GM19099 (cell line): ENCODE measurements around the gene GALNT17.

Experiments
- POLR2A ChIP-seq: IDR thresholded peaks from 3 replicates; pipeline ENCODE4 v1.6.1; 2011; ENCODE audit warnings: low read depth; ENCODE audit not compliant: insufficient read length; ENCODE audit errors: extremely low read depth

GALNT17 gene

DNA sequence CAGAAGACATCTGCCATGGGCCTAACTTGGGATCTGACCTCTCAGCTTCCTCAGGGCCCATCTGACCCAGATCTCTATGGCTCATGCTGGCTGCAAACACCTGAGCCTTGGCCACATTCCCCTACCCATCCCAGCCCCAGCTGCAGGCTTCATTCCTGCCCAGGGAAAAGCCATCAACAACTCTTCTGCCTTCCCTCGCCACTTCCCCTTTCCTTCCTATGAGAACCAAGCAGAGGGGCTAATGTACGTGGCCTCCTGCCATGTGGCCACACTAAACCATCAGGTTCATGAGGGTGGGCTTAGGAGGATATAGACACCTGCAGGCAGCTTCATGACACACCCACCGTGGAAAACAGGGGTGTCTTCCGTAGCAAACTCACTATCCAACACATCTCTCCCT is 312.2 kb downstream of the GALNT17 start:
- no peak for TF ChIP-seq POLR2A

DNA sequence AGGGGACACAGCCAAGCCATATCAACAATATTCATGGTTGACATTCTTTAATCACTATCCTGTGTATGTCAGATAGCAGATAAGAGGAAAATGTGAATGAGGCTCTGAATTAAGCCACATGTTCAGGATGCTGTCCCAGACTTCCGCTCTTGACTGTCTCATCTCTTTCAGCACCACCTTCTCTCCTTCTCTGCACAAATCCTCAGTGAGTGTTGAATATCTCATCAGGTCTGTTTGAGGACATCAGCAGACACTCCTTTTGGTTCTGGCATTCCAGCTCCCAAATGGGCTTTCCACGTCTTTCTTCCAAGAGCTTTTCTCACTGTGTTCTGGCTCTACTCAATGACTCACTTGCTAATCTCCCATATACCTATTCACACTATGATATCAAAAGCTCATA is 321.7 kb downstream of the GALNT17 start:
- TF ChIP-seq POLR2A: no peak

DNA sequence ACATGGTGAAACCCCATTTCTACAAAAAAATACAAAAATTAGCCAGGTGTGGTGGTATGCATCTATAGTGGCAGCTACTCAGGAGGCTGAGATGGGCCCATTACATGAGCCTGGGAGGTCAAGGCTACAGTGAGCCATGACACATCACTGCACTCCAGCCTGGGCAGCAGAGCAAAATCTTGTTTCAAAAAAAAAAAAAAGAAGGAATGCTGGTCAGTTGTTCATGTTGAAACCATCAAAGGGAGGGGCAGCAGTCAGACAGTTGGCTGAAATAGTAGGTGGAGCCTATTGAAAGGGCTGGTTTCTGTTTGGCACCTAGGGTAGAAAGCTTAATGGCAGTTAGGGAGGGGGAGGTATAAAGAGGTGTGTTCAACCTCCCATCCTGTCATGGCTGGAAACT is 323.0 kb downstream of the GALNT17 start:
- no peak for TF ChIP-seq POLR2A

DNA sequence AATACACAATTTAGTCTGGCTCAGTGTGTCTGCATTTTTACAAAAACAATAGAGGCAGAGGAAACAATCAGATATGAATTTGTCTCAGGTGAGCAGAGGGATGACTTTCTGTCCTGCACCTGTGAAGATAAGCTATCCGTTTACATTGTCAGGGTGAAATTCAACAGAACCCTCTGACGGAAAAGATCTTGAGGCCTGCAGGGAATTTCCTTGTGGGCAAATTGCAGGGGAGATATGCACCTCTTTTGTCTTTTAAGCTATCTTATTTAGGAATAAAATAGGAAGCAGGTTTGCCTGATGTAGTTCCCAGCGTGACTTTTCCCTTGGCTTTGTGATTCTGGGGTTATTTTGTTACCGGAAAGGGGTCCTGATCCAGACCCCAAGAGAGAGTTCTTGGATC is 325.1 kb downstream of the GALNT17 start:
- no peak for TF ChIP-seq POLR2A

DNA sequence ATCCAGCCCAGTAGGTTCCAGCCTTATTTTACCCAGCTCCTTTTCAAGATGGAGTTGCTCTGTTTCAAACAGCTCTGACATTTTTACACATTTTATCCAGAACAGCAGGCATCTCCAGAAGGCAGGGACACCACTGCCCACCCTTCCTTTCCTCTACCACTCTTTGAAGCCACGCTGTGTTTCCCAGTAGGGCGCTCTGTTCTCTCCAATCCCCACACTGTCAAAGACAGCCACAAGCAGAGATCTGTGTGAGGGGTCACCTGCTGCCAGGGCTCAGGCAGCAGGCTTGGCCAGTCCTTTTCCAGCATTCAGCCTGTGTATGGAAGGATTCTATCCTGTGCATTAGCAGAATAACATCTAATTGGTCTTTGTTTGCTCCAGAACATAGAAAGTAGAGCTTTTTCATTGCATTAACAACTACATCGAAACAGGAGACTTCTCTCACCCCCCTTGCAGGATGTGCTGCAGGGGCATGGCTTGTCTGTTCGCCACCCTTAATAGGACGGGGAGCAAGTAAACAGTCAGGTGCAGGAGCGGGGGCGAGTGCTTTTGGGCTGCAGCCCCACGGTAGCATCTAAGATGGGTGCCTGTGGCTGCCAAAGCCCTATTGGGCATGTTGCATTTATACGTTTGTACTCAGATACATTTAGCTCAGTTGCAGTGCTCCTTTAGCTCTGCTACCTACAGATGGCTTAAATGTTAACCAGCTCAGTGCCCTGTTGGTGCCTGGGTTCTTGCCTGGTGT is 326.1 kb downstream of the GALNT17 start:
- no peak for TF ChIP-seq POLR2A

DNA sequence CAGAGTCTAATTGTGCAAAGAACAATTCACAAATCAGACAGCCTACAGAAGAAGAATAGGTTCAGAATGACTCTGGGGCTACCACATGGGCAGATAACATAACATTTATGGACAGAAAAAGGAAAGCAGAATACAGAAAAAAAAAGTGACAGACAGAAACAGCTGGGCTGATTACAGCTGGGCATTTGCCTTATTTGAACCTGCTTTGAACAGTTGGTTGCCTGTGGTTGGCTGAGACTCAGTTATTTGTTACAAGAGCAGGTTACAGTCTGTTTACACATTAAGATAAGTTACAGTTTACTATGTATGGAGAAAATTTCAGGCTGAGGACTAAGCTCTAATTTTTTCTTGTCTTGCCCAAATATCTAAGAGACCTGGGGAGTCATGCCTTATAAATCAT is 327.2 kb downstream of the GALNT17 start:
- TF ChIP-seq POLR2A: no peak

DNA sequence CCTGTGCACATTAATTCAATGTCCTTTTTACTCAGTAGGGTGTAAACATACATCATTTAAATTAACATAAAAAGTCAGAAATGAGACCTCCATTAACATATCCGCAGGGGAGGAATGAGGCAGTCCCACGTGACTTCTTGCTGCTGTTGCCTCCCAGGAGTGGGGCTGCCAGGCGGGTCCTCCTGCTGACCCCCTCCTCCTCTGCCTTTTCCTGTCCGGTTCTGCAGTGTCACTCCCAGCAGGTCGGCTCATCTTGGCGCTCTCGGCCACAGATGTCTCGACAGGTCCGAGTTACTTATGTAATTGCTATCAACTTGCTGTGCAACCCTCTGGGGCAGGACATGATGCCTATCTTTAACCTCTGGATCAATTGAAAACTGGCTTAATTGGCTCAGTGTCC is 329.6 kb downstream of the GALNT17 start:
- no peak for TF ChIP-seq POLR2A

DNA sequence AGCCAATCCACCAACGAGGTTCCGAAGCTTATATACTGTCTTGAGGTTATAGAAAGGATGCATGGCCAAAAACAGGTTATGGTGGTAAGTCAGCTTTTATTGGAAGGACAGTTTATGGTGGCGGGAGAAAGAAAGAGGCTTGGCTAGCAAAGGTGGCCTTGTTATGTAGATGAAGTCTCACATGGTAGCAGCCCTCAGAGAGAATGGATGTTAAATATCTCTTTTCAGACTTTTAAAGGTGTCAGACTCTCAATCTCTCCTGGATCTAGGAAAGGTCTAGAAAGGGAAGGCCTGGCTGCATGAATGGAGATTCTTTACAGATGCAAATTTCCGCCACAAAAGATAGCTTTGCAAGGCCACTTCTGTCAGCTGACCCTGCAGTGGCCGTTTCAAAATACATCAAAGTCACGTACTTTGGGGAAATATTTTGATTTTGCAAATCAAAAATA is 333.8 kb downstream of the GALNT17 start:
- no peak for TF ChIP-seq POLR2A

DNA sequence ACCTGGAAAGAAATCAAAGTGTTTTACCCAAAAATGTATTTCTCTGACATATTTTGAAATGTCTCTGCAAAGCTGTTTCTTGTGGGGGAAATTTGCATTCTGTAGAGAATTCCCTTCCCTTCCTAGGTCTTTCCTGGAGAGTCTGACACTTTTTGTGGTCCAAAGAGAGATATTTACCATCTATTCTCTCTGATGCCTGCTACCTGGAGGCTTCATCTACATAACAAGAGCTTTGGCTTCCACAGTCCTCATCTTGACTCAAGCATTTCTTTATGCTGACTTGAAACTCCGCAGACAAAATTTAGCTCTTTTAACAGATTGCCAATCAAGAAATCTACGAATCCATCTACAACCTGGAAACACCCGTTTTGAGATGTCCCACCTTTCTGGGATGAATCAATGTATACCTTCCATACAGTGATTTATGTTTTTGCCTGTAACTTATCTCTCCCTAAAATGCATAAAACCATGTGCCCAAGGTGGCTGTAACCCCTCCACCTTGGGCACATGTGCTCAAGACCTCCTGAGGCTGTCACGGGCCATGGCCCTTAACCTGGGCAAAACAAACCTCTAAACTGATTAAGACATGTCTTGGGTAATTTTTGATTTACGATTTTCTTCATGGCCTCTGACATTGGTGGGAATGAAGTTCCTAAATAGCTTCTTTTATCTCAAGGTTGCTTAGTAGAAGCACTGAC is 334.7 kb downstream of the GALNT17 start:
- TF ChIP-seq POLR2A: no peak

DNA sequence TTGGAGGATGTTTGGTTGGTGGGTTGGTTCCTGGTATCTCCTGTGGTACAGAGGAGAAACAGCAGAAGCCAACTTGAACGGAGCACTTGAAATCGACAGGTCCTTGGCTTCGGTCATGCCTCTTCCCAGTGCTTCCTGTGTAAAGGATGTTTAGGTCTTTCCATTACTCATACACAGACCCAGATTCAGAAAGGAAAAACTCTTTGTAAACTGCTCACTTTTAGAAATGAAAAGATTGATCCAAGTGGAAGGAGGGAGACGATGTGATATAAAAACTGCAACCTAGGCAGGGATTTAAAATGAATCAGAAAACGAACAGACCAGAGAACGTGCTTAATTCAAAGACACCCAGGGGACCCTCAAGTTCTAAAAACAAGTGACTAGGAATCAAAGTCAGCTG is 338.4 kb downstream of the GALNT17 start:
- no peak for TF ChIP-seq POLR2A

DNA sequence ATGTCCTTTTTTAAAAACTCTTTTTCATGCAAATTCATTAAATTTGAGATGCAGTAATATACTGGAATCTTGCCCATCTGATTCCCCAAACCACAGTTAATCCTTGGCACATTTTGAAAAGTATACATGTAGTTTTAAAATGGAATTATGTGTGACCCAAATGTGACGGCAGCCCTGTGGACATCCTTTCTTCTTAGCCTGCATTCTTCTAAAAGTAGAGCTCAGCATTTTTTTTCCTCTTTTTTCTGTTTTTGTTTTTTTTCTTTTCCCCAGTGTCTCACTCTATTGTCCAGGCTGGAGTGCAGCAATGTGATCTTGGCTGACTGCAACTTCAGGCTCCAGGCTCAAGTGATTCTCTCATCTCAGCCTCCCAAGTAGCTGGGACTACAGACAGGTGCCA is 338.9 kb downstream of the GALNT17 start:
- TF ChIP-seq POLR2A: no peak

DNA sequence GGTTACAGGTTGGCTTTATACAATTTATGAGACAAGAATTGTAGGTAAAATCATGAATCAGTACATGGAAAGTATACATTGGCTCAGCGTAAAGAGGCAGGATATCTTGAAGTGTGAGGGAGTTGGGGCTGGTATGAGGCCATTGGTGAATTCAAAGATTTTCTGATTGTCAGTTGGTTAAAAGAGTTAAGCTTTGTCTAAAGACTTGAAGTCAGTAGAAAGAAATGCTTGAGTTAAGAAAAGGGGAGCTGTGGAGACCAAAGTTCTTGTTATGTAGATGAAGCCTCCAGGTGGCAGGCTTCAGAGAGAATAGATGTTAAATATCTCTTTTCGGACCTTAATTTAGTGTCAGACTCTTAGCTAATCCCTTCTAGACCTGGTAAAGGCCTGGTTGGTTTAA is 341.0 kb downstream of the GALNT17 start:
- no peak for TF ChIP-seq POLR2A

DNA sequence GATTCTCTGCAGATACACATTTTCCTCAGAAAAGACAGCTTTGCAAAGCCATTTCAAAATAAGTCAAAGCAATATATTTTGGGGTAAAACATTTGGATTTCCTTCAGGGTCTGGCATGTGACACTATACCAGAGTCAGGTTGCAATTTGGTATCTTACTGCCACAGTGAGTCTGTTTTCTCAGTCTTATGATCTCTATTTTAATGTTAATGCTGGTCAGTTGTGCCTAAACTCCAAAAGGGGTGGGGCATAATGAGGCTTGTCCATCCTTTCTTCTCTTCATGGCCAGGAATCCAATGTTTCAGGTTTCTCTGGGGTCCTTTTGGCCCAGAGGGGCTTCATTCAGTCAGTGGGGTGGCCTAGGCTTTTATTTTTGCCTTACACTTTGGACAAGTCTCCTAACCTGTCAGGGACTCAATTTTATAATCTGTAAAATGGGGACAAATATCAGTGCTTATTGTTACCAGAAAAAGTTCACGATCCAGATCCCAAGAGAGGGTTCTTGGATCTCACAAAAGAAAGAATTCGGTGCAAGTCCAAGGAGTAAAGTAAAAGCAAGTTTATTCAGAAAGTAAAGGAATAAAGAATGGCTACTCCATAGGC is 341.5 kb downstream of the GALNT17 start:
- no peak for TF ChIP-seq POLR2A

DNA sequence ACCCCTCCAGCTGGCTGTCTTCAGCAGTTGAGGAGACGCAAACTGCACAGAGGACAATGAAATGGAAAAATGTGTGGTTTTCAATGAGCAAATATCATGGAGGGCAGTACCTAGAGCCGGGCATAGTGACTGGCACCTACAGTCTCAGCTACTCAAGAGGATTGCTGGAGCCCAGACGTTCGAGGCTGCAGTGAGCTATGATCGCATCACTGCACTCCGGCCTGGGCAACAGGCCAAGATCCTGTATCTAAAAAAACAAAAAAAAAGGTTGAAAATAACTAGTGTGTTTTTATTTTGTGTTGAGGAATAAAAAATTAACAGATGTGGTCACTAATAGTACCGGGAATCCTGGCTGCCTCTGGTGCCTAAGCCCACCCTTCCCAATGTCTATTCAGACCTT is 345.5 kb downstream of the GALNT17 start:
- no peak for TF ChIP-seq POLR2A

DNA sequence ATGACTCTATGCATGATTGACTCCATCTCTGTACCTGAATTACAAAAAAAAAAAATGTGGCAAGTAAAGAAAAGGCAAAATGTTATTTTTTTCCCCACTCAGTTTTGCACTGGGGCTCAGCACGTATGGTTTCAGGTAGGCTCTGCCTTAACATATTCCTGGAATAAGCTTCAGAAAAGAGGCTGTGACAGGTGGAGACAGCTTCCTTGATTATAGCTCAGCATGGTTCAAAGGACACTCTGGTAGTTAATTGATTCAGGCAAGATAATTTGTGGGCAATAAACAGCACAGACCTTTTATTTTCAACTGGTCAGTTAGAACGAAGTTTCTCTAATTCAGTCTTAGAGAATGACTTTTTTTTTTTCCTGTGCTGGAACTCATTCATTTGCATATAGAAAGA is 347.3 kb downstream of the GALNT17 start:
- TF ChIP-seq POLR2A: no peak

DNA sequence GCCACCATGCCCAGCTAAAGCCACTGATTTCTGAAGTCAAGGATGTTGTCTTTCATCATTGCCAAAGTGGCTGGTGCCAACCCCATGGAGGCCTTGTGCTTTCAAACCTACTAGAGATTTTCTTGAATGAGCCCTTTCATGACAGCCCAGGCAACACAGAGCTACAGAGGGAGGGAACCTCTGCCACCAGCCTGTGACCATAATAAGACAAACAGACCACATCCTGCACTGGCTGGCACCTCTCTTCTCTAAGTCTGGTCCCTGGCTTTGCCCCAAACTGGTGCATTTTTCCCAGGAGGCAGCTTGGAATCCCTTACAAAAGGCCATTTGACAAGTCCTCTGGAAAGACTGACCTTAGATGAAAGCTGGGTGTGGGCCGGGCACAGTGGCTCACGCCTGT is 348.8 kb downstream of the GALNT17 start:
- no peak for TF ChIP-seq POLR2A

DNA sequence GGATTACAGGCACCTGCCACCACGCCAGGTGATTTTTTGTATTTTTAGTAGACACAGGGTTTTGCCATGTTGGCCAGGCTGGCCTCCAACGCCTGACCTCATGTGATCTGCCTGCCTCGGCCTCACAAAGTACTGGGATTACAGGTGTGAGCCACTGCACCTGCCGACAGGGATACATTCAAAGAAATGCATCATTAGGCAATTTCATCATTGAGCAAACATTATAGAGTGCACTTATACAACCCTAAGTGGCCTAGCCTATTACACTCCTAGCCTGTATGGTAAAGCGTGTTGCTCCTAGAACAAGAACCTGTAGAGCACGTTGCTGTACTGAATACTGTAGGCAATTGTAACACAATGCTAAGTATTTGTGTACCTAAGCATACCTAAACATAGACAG is 350.3 kb downstream of the GALNT17 start:
- TF ChIP-seq POLR2A: no peak

DNA sequence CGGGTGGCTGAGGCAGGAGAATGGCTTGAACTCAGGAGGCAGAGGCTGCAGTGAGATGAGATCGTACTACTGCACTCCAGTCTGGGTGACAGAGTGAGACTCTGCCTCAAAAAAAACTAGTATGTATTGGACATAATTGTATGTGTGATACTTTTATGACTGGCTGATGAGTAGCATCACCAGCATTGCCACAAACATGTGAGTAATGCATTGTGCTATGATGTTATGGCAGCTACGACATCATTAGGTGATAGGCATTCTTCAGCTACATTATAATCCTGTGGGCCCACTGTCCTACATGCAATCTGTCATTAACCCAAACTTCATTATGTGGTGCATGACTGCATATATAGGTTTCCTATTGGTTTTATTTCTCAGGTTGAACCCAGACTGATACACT is 352.4 kb downstream of the GALNT17 start:
- TF ChIP-seq POLR2A: no peak
